Retina (tissue), 1 donor: ENCODE data around the gene GPC6.

Experiments used
- DNase-seq: peaks from one replicate; pipeline ENCODE4 v3.0.0-alpha.2; 2016

The GPC6 gene

DNA sequence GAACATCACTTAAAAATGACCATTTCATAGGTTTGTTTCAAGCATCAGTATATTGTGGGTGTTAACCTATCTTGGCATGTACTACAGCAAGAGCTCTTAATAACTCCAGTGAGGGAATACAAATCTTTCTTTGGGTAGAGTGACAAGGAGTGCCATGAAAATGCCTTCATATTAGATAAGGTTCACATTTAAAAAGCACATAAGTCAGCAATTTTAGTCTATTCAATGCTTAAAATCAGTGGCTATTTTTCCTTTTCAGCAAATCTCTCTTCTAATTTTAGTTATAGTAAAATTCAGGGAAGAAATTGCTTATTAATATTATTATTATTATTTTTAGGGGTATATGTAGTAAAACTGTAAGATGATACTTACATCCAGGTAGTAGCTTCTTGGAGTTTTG is 291.1 kb downstream of the GPC6 start:
- no peak for DNase-seq

DNA sequence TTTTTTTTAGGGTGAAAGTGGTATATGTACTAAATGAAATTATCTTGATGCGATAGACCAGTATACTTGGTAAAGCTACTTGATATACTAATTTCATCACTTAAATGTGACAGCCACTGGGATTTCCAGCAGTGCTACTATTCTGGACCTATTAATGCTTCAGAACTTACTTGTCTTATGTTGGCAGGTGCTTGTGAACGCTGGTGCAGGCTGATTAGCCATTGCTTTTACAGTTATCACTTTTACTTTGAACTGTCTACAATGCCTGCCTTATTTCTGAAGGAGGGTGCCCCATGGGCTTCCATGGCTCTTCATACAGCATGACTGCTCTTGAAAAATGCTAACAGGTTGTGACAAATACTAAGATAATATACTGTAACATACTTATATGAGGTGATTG is 294.7 kb downstream of the GPC6 start:
- DNase-seq, result no peak

DNA sequence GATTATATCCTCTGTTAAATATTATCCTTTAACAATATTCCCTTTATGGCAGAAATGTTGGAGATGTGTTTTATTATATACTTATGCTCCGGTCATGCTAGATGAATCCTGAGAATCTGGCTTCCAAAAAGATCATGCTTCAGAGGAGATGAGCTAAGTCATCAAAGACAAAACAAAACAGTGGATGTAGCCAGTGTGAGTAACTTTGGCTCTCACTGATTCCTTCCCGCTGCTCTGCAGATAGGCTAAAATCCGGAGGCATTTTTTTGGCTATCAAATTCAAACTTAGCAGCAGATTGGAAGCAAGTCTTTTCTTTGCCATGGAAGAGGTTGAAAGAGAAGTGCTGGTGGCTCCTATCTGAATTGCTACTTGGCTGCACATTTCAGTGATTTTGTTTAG is 295.9 kb downstream of the GPC6 start:
- no peak for DNase-seq

DNA sequence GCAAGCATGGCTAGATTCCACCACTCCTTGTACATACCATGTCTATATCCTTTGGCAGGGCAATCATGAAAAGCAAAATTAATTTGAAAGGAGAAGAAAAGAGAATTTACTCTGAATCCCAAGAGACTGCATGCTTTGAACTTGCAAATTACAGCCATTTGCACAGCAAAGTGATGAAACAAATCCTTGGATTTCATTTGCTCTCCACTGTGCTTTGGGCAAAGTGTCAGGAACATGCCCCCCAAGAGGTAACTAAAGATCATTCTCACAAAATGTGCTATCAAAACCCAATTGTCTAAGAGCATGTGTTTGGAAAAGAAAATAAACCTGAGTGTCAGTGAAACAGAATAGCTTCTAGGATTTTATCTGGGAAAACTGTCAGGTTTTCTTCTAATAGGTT is 298.5 kb downstream of the GPC6 start:
- DNase-seq, result no peak

DNA sequence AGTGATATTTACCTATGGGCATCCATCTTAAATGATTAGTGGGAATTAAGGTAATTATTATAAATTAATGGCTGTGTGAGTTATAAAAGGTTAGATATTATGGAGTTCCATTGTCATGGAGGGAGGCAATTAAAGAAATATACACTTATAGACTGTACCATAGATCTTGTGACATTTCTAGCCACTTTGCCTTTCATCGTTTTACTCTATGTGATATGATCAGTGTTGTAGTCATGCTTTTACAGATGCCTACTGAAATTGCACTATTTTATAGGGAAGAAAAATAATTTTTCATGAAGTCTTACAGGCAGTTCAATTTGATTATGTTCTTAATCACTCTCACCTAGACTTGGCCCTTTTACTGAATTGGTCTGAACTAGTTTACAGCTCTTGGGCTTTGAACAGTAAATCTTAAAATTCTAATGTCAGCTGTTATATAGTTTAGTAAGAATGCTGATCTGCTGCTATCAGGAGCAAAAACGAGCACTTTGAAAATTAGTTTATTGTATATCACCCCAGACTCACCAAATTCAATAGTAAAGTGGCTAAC is 301.2 kb downstream of the GPC6 start:
- DNase-seq, result no peak

DNA sequence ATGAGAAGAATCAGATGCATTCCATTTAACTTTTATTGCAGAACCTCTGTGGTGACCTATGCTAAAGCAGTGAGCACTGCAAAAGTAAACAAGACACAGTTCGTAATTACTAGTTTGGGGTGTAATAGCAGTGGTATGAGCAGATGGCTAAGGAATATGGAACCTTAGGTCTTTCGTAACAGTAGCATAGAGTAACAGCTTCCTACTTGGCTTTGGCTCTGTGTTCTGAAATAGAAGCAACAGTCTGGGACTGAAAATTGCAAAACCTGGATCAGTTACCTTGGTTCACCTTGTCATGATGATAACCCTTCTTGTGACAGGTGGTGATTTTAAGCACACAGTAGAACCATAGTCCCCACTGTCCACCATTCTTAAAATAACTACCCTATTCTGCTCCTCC is 303.4 kb downstream of the GPC6 start:
- no peak for DNase-seq

DNA sequence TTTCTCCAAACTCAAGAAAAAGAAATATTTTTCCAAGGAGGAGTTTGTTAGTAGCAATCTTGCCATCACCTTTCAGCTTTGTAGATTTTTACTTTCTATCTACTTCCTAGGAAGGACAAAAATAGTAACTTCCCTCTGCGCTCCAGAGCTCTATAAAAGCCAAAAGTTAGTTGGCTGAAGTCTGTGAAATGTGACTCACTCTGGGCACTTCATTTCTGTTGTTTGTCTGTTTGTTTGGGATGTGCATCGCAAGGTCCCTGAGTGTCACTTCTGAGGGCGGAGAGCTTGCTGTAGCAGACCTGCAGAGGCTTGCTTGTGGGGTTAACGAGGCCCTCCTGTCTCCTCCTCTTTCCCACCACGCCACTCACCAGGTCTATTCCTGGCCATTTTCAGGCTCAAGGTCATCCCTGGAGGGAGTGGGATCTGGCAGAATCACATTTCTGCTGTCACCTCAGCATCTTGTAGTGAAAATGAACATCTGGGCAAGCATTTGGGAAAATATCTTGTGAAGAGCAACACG is 307.6 kb downstream of the GPC6 start:
- DNase-seq, result no peak

DNA sequence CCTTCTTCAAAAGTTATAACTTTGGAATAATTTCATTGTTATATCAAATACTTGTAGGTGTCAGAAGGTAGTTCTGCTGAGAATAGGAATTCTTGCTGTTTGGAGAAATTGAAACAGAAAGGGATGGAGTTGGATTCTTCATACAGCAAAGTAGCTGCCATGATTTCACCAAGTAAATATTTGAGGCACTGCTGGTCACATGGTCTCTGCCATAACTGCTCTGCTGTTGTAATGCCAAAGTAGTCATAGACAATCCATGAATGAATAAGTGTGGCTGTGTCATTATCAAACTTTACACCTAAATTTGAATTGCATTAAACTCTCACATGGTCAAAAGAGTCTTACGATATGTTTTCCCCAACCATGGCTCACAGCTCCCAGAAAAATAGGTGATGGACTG is 308.6 kb downstream of the GPC6 start:
- no peak for DNase-seq

DNA sequence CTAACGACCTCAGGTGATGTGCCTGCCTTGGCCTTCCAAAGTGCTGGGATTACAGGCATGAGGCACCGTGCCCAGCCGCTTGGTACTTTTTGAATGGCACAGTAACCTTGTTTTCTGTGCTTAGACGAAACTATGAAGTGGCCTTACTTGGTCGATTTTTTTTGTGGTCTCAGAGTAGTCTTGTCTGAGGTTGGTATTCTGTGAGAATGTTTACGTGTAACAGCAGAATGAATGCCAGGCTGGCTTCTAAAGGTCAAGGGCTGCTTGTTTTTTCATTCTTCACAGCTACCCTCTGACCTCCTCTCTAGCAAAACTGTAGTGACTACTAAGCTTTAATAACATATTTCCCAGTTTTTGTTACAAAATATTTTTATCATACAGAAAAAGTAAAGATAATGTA is 313.3 kb downstream of the GPC6 start:
- DNase-seq, result no peak

DNA sequence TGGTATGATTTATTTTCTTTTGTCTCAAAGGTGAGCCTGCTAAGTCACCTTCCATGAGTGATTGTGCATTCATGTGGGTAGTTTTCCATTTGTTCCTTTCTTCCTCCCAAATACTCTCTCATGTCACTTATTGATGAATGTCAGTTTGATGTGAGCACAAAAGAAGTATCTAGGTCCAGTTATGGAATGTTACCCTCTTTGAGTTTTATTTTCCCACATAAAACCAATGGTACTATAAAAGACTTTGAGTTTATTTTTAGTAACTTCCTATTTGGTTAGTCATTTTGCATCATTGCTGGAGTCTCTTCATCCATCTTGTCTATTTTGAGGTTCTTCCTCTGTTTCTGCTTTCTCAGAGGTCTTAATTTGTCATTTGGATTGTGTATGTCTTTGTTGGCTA is 321.3 kb downstream of the GPC6 start:
- DNase-seq, result no peak

DNA sequence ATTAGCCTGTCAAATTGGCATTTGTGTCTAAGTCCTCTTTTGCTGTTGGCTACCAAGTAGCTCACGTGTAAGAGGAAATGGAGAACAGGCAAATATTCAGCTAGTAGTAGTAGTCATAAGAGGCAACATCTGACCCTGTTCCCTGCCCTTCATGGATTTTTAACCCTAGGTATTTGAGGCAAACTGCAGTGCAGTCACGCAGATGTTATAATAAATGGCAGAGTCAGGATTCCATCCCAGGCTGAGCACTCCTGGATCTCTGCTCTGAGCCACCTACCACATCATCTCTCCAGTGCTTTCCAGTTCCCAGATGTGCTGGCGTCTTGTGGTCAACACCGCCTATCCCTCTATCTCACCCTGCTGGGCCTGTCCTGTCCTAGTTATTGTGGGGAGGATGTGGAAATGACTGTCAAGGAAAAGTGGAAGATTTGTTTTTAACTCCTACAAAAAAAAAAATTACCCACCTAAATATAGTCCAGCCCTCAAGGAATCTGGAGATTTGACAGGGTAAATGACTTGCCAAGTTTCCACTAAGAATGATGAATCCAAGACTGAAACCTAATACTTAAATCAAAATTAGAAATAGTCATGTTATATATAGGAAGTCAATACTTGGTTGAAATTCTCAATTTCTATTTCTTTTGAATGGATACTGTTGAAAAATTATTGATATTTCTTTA is 322.9 kb downstream of the GPC6 start:
- DNase-seq, result no peak

DNA sequence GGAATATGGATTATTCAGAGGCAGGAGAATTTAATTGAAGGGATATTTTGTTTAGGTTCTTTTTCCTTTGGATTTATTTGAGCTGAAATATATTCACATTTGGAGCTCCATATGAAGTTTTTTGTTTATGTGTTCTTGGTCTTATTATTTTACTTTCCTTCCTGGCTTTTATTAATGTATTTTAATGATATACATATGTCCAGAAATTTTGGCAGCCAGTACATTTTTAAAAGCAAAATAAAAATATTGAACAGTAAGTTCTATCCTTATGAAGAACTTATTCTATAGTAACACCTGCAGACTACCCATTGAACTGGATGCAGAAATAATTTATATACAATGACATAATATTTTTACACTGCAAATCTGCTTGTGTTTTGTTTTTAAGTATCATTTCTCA is 323.6 kb downstream of the GPC6 start:
- DNase-seq, result no peak

DNA sequence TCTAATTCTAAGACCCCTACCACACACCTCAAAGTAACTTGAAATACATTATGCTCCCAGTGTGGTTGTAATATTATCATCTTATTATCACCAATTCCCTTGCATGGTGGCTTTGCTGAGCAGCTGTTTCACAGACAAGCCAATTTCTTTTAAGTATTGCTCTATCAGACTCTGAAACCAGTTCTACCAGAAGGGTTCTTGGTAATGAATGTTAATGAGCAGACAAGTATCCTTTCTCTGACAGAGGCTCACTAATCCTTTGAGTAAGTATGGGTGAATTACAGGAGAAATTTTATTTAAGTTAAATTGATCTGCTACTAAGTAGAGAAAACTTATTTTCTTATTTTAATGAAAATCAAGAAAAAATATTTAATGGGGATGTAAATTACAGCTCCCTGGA is 326.0 kb downstream of the GPC6 start:
- DNase-seq, result no peak

DNA sequence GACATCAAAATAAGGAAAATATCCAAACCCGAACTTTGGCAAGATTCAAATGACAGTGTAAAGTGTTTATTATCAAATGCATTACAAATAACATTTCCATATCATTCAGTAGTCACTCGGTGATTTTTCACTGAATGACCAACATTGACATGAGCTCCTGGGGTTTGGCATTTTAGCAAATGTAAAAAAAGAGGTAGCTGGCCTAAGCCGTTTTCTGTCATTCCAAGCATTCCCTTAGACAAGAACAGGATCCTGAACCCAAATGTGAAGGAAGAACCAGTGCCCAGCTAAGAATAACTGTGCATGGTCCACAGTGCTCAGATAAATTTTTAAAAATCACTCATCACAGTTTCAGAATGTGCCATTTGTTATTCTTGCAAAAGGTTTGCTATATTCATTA is 327.9 kb downstream of the GPC6 start:
- no peak for DNase-seq

DNA sequence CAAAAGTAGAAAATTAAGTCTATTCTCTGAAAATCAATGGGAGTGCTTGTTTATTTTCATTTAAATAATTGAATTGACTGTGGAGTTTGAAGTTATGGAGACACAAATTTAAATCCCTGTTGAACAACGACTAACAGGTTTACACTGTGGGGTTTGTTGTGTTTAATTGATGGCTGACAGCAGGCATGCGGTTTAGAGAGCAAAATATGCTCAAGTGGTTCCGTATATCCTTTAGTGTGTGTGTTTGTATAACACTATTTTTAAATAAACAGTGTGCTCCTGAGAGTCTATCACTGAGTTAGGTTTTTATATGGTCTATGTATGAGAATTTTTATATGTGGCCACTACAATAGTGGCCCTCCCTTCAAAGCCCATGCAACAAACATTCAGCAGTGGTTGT is 332.0 kb downstream of the GPC6 start:
- no peak for DNase-seq

DNA sequence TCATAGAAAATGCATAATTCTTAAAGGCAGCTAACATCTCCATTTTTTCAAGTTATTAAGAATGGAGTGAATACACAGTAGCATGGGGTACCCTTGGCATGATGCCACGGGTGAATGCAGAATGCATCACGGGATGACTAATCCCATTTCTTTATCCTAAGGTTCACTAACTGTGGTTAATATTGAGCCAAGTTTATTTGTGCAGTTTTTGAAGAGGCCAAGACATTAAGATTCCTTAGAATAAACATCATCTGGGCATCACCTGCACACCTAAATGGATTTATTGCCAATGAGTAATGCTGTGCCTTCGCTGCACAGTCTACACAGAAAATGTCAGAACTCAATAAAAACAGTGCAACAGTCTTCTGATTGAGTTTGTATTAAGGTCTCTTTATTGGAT is 333.1 kb downstream of the GPC6 start:
- DNase-seq, result no peak

DNA sequence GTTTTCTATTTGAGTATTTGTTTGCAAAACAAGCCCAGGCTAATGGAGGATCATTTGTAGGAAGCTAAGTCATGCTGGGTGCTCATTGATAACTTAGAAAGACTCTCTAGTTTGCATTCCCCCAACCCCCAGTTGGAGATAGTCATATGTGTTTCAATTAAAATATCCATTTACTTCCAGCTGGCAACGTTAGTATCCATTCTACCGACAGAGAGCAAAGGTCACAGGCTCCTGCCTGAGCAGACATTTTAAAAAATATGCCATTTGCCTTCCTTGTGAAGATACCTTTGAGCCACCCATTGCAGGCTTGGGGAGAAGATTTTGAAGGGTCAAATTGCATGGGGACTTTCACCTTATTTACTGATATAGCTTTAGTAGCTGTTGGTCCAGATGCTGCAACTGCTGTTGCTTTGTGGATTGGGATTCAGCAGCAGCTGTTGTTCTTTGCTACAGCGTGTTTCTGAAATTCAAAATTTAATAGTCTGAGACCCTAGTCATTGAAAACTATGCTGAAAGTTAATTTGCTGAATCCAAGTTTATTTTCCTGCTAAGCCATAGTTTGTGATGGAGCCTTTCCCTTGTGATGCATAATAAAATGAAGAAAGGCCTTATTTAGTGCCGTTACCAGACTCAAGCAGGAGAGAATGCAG is 335.1 kb downstream of the GPC6 start:
- no peak for DNase-seq

DNA sequence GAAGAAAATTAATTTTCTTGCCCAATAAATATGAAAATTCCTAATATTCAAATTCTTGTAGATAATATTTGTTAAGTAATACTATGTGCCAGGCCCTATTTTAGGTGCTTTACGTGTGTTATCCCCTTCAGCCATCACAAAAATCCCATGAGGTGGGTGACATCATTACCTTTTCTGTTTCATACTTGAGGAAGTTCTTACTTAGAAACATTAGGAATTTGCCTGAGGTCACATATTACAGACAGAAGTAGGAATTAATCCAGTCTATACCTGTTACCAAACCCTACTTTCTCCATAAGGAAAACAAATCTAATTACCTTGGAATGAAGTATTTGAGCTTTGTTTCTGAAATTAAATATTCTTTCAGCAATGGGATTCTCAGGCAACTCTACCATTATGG is 336.1 kb downstream of the GPC6 start:
- DNase-seq, result no peak

DNA sequence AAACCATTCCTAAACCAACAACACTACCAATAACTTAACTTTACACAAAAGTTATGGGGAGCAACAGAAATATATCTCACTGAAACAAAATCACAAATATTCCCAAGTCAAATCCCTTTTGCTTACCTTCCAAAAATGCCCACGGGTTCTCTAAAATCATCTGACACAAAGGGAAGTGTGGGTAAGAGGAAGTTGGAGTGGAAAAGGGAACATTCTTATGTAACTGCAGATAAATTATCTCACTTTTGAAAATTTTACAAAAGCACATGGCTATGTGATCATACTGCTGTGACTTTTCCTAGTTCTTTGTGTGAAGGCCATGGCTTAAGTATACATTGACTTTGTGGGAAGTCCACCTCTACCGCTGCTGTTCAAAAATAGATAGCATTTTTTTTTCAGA is 350.5 kb downstream of the GPC6 start:
- no peak for DNase-seq

DNA sequence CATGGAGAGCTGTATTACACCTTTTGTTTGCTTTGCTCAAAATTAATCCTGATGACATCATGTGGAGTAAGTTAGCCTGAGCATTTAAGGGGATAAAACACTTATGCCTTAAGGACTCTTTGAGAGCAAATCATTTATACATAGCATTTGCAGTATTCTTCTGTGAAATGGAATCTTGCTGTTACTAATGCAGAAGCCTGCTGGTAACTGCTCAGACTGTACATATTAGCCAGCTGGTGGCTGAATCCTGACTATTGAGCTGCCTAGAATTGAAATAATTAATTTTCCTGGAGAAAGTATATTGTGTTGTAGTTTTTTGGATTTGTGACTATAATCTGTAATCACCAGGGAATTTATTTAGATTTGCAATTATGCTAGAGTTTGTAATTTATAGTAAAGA is 363.2 kb downstream of the GPC6 start:
- DNase-seq, result no peak

DNA sequence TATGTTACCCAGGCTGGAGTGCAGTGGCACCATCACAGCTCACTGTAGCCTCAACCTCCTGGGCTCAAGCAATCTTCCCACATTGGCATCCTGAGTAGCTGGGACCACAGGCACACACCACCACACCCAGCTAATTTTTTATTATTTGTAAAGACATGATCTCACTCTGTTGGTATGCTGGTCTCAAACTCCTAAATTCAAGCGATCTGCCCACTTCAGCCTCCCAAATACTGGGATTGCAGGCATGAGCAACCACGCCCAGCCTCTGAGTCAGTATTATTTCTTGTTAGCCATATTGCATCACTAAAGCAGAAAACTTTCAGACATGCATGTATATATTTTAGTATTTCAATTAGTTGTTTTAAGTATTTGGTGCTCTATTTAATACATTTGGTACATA is 376.4 kb downstream of the GPC6 start:
- DNase-seq, result no peak

DNA sequence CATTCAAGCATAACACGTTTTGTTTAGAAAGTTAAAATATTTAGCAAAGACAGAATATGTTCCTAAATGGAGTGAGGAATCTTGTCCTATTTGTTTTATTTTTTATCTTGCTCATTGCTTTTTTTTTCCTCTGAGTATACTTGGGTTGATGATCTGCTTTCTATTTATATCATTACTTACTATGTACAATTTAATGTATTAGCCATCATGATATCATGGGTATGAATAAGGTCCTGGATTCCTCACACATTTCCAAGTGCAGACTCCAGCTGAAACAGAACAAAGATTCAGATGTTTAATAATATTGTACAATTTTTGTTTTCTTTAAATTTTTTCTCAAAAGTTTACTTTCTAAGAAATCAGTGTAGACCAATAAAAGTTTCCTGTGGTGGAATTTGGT is 388.2 kb downstream of the GPC6 start:
- DNase-seq, result no peak

DNA sequence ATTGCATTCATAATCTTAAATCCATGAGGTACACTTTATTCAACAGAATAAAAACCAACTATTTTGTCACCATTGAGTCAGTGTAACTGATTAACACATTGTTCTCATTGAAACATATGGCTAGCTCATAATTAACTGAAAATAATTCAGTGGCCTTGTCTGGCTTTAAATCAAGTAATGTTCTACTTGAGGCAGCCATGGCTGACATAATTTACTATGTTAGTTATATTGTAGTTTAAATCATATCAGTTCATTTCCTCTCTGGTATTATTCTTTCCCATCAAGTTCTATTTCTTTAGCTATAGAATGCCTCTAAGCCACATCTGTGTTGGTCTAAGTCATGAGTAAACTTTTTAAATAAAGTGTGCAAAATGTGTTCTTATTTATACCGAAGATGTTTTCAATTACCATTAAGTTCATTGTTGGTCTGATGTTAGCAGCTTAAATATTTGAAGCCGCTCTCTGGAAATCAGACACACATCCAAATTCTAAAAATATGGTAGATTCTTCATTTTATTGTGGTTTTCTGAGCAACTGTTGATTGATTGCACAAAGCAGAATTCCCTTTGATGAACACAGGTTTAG is 393.7 kb downstream of the GPC6 start:
- DNase-seq, result no peak

DNA sequence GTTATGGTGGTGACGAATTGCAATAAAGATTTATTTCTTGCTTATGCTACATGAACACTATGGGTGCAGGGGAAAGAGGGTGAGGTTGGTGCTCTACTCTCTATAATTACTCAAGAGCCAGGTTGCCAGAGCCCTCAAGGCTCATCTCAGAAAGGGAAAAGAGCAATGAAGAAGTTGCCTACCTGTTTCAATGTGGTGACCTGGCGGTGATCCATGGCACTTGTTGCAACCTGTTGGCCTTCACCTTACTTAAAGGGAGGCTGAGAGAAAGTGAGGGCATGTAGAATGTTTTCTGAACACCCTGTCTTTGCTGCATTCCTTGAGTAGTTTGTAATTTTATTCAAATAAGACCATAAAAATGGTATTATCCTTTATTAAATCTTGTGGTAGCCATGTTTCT is 394.4 kb downstream of the GPC6 start:
- DNase-seq, result no peak
